HL-60 (cell line): ENCODE measurements around the gene ARF6.

Experiments
- GABPA ChIP-seq: IDR thresholded peaks from 2 replicates; pipeline ENCODE4 v1.6.1; 2012; ENCODE audit warnings: low read depth
- POLR2AphosphoS5 ChIP-seq: IDR thresholded peaks from 2 replicates; pipeline ENCODE4 v1.6.1; 2012; ENCODE audit warnings: low read depth
- SPI1 ChIP-seq: IDR thresholded peaks from 2 replicates; pipeline ENCODE4 v1.6.1; 2012; ENCODE audit warnings: low read depth, mild to moderate bottlenecking, borderline replicate concordance
- TF ChIP-seq, protein P1 (sequence below): IDR thresholded peaks from one replicate; pipeline ENCODE4 v1.5.1; 2011; ENCODE audit warnings: low read length, control low read depth, inconsistent platforms; ENCODE audit not compliant: insufficient read depth
- TF ChIP-seq, protein P2 (sequence below): IDR thresholded peaks from 2 replicates; pipeline ENCODE4 v1.6.1; 2012; ENCODE audit warnings: low read depth; ENCODE audit not compliant: insufficient replicate concordance

DNA sequence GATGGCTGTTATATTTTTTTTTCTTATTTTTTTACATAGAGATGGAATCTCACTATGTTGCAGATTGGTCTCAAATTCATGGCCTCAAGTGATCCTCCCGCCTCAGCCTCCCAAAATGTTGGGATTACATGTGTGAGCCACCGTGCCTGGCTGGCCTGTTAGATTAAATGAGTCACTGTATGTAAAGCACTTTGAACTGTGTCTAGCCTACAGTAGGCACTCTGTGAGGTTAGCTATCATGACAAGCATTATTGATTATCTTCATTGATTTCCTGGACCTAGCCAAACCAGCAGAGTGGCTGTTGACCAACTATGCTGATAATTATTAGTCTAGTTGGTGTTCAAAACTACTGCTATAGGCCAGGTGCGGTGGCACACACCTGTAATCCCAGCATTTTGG is 42.6 kb downstream of the ARF6 start:
- TF ChIP-seq, protein P1, sequence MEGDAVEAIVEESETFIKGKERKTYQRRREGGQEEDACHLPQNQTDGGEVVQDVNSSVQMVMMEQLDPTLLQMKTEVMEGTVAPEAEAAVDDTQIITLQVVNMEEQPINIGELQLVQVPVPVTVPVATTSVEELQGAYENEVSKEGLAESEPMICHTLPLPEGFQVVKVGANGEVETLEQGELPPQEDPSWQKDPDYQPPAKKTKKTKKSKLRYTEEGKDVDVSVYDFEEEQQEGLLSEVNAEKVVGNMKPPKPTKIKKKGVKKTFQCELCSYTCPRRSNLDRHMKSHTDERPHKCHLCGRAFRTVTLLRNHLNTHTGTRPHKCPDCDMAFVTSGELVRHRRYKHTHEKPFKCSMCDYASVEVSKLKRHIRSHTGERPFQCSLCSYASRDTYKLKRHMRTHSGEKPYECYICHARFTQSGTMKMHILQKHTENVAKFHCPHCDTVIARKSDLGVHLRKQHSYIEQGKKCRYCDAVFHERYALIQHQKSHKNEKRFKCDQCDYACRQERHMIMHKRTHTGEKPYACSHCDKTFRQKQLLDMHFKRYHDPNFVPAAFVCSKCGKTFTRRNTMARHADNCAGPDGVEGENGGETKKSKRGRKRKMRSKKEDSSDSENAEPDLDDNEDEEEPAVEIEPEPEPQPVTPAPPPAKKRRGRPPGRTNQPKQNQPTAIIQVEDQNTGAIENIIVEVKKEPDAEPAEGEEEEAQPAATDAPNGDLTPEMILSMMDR, result no peak
- TF ChIP-seq, protein P2, sequence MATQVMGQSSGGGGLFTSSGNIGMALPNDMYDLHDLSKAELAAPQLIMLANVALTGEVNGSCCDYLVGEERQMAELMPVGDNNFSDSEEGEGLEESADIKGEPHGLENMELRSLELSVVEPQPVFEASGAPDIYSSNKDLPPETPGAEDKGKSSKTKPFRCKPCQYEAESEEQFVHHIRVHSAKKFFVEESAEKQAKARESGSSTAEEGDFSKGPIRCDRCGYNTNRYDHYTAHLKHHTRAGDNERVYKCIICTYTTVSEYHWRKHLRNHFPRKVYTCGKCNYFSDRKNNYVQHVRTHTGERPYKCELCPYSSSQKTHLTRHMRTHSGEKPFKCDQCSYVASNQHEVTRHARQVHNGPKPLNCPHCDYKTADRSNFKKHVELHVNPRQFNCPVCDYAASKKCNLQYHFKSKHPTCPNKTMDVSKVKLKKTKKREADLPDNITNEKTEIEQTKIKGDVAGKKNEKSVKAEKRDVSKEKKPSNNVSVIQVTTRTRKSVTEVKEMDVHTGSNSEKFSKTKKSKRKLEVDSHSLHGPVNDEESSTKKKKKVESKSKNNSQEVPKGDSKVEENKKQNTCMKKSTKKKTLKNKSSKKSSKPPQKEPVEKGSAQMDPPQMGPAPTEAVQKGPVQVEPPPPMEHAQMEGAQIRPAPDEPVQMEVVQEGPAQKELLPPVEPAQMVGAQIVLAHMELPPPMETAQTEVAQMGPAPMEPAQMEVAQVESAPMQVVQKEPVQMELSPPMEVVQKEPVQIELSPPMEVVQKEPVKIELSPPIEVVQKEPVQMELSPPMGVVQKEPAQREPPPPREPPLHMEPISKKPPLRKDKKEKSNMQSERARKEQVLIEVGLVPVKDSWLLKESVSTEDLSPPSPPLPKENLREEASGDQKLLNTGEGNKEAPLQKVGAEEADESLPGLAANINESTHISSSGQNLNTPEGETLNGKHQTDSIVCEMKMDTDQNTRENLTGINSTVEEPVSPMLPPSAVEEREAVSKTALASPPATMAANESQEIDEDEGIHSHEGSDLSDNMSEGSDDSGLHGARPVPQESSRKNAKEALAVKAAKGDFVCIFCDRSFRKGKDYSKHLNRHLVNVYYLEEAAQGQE, result no peak
- TF ChIP-seq SPI1 (no peak), POLR2AphosphoS5 (no peak), GABPA (no peak)
